HG03196 (cell line): Measurements from ENCODE around the gene NATD1.
"Not testable (repeated sequence)": the region's sequence is repeated elsewhere in the genome, so short reads cannot be mapped to it uniquely, and the experiment has no call there.

Source experiments
- ATAC-seq: cut with Tn5 transposase; IDR thresholded peaks from one replicate; pipeline ENCODE4 v1.9.1; 2021; ENCODE audit not compliant: unreplicated experiment

Gene NATD1

GRCh38 chr17:21194226-21194625, 59.0 kb downstream of the NATD1 start:
- no peak for ATAC-seq

DNA sequence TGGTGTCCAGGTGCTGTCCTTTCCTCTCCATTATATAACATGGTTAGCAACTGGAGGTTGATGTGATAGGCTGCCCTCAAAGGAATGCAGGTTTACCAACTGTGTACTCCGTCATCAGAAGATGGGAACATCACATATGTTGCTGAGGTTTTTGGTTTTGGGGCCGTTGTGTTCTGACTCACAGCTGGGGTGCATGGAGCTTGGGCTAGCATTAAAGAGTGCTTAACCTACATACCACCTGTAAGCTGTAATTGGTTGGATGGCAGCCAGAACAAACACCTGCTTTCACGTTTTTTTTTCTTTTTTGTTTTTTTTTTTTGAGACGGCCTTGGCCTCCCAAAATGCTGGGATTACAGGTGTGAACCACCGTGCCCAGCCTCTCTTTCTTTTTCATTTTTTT, 60.2 kb downstream of the NATD1 start:
- no peak for ATAC-seq

DNA sequence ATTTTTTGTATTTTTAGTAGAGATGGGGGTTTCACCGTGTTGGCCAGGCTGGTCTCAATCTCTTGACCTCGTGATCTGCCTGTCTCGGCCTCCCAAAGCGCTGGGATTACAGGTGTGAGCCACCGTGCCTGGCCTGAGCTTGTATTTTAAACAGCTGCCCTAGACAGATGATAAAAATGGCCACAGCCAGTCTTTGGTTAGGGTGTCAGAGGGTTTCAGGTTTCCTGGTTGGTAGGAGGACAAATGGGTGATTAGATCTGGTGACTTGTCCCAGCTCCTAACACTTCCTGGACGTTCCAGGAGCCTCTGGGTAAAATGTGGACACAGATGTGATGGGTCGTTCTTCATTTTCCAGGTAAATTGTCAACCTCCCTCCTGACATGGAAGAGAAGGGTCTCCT, 60.8 kb downstream of the NATD1 start:
- not testable (repeated sequence) for ATAC-seq

GRCh38 chr17:21191698-21192097, 61.5 kb downstream of the NATD1 start:
- no peak for ATAC-seq

GRCh38 chr17:21190078-21190477, 63.1 kb downstream of the NATD1 start:
- ATAC-seq: no peak

DNA sequence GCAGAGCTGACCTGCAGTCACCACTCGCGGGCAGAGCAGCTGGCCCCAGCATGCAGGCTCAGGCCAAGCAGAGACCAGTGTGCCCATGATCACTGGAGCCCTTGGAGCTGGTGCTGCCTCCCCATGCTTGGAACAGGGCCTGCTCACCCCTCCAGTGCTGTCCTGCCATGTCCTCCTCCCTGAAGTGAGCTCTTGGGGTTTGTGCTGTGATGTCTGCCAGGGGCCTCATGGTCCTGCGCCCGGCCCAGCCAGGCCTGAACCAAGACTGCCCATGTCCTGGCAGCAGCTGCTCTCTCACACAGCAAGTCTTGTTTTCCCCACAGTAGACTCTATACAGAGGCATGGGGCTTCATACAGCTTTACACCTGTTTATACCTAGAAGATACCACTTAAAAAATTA, 63.8 kb downstream of the NATD1 start:
- ATAC-seq: no peak
